Heart left ventricle (tissue), 16 donors: Measurements from ENCODE around the gene BAZ1B. TPM values are rescaled to one million over a fixed set of nuclear protein-coding genes. Genes with fewer than 3 reads are reported as not detected.
A peak's percentile ranks its signal among the peaks of the same experiment; 100 is the strongest.
"Not testable (repeated sequence)": the region's sequence is repeated elsewhere in the genome, so short reads cannot be mapped to it uniquely, and the experiment has no call there.

Experiments used
- ATAC-seq, 4 donors: fragments of 200-7000 bp; cut with Tn5 transposase; one replicate each; pipeline ENCODE4 v1.9.1; 2020 to 2022; ENCODE audit warnings: moderate library complexity in 4 of 4, mild to moderate bottlenecking in 3 of 4, moderate number of reproducible peaks in 1 of 4
- DNase-seq, 5 donors: peaks; one replicate each; pipeline ENCODE4 v3.0.0-alpha.2; 2020
- H3K27ac ChIP-seq, 12 donors: fragments of 200-600 bp; sonication (generic) in 4 of 12; one replicate each; pipeline versions ENCODE4 v1.5.0 to v1.8.0; 2016 to 2022; ENCODE audit warnings: mild to moderate bottlenecking in 2 of 12
- H3K27me3 ChIP-seq, 9 donors: fragments of 200-600 bp; sonication (generic) in 2 of 9; one replicate each; pipeline versions ENCODE4 v1.5.1 to v1.8.0; 2016 to 2022; ENCODE audit warnings: mild to moderate bottlenecking in 3 of 9
- H3K36me3 ChIP-seq, 9 donors: fragments of 200-600 bp; sonication (generic) in 2 of 9; one replicate each; pipeline versions ENCODE4 v1.5.0 to v1.8.0; 2018 to 2022; ENCODE audit warnings: mild to moderate bottlenecking in 2 of 9
- H3K4me1 ChIP-seq, 12 donors: fragments of 200-600 bp; sonication (generic) in 4 of 12; one replicate each; pipeline versions ENCODE4 v1.5.0 to v1.8.0; 2016 to 2022; ENCODE audit warnings: mild to moderate bottlenecking in 3 of 12
- H3K4me3 ChIP-seq, 12 donors: fragments of 200-600 bp; sonication (generic) in 4 of 12; one replicate each; pipeline versions ENCODE4 v1.5.0 to v1.8.0; 2017 to 2022; ENCODE audit warnings: mild to moderate bottlenecking in 9 of 12, moderate library complexity in 4 of 12
- H3K9me3 ChIP-seq, 12 donors: fragments of 200-600 bp; sonication (generic) in 4 of 12; one replicate each; pipeline versions ENCODE4 v1.5.0 to v1.8.0; 2016 to 2022; ENCODE audit warnings: mild to moderate bottlenecking in 1 of 12
- CTCF ChIP-seq, 12 donors: fragments of 200-600 bp; sonication (generic) in 4 of 12; IDR thresholded peaks; one replicate each; pipeline versions ENCODE4 v1.5.0 to v1.8.0; 2018 to 2022; ENCODE audit warnings: antibody characterized with exemption in 12 of 12, mild to moderate bottlenecking in 5 of 12
- POLR2A ChIP-seq, 2 donors: fragments of 450-650 bp; IDR thresholded peaks; one replicate each; pipeline ENCODE4 v1.6.1; 2017; ENCODE audit warnings: antibody characterized with exemption in 2 of 2, mild to moderate bottlenecking in 2 of 2, moderate library complexity in 2 of 2
- WGBS, 4 donors: extraction: QIAGEN DNeasy Blood & Tissue Kit in 2 of 4; methylation state at CpG; one replicate each; pipeline versions ENCODE4 v1.1.5 to v1.1.7; 2013 to 2018; 5-methylcytosine and 5-hydroxymethylcytosine counted together
- intact Hi-C, 10 donors: fragments of 100-400 bp; cut with DNase I; formaldehyde crosslinking; loops; one replicate each; pipeline versions ENCODE4 v1.11.1 to v1.14.2; 2022
- polyA plus RNA-seq, 2 donors: library from polyadenylated mRNA; stranded (reverse); fragments of 200-250 nt; gene quantifications; one replicate each; pipeline ENCODE4 v1.2.3, GENCODE V29; 2013
- total RNA-seq, 9 donors: library from RNA; depleted of rRNA in 2 of 9; stranded (reverse); fragments of >200 nt in 2 of 9; fragmentation: NEBNext Ultra II Directional in 3 of 9; extraction: Animal tissue kit (Norgen Biotek cat#: 25700) in 3 of 9; gene quantifications; one replicate each; pipeline versions ENCODE4 v1.1.0 to v1.2.4, GENCODE V29; 2016 to 2023
- donor health status: ischemic (EF 13 %, LVEDD 7.1; RV severe dilation, severe dysfunction).
- donor health status: healthy with polysubstance abuse.
- donor health status: DM: no; HTN: yes; CAD: no.
- donor health status: DM: no; HTN: no; CAD: no.
- donor health status: ischemic (EF 25% LVEDD 6.9; RV normal size, moderate dysfunction).
- donor health status: ischemic (EF 25% LVEDD 5.7; RV mildly dilated, moderate dysfunction).
- donor health status: healthy.
- donor health status: DM: yes; HTN: yes; CAD: no.
- donor health status: ischemic (EF 35%, LVEDD 5.7; RV mildly dilated, moderate dysfunction).
- donor health status: nonischemic (EF 11% LVEDD 7.7; RV severe dilation, severe dysfunction).
- donor health status: DM: yes; HTN: yes; CAD: no.
- donor health status: PGD.
- donor health status: ischemic (EF 29% LVEDD 5.4; RV normal size, mild dysfunction).
- donor health status: nonischemic (EF 23%, LVEDD 6.1; RV moderate dilation, normal function).

The BAZ1B gene
- total and polyA plus RNA-seq, 11 donors, result 19.0 to 45.0 (median 37.4) TPM

- no peak for DNase-seq
These were observed 38.9 kb downstream of the BAZ1B start for GRCh38 chr7:73483171-73483570.

GRCh38 chr7:73482746-73483145 lies 39.3 kb downstream of the BAZ1B start:
- WGBS, 4 donors, result 74 to 83% (median 79%) methylated on average over 5 of the region's 5 CpGs
- no peak overlapping the region for H3K27ac ChIP-seq
- no peaks in the 10 kb centered on the region for H3K27me3 ChIP-seq
- DNase-seq (no peak), ATAC-seq (peak in 1 of 4 donors; percentile 56)
- intact Hi-C loops, result no loop called here
- no peaks in the 10 kb centered on the region for H3K9me3 ChIP-seq
- H3K36me3 ChIP-seq, result peaks cover 0 to 97% (median 88%) of the 10 kb centered on the region in 9 donors
- H3K4me3 ChIP-seq, result no peak overlapping the region
- peaks cover 0 to 8% (median 0%) of the 10 kb centered on the region in 12 donors for H3K4me1 ChIP-seq
- no peak for TF ChIP-seq CTCF (IDR thresholded peaks at IDR 0.05)

More at GRCh38 chr7:73483171-73483570, 38.9 kb downstream of the BAZ1B start:
- H3K4me3 ChIP-seq, result no peak overlapping the region
- TF ChIP-seq CTCF (IDR thresholded peaks at IDR 0.05) (no peak), POLR2A (IDR thresholded peaks at IDR 0.05) (no peak)
- WGBS, 4 donors, result 87 to 95% (median 92%) methylated on average over 1 of the region's 1 CpG
- H3K27me3 ChIP-seq, result no peaks in the 10 kb centered on the region
- no peak for ATAC-seq
- intact Hi-C loops, result no loop called here
- peaks cover 0 to 8% (median 0%) of the 10 kb centered on the region in 12 donors for H3K4me1 ChIP-seq
- peaks cover 0 to 97% (median 88%) of the 10 kb centered on the region in 9 donors for H3K36me3 ChIP-seq
- H3K27ac ChIP-seq, result no peak overlapping the region
- no peaks in the 10 kb centered on the region for H3K9me3 ChIP-seq

GRCh38 chr7:73481521-73481920 lies 40.6 kb downstream of the BAZ1B start:
- H3K27ac ChIP-seq, intact Hi-C loops, H3K27me3 ChIP-seq, DNase-seq, H3K4me1 ChIP-seq, ATAC-seq, H3K9me3 ChIP-seq, H3K4me3 ChIP-seq: not testable (repeated sequence)
- H3K36me3 ChIP-seq, result peaks cover 0 to 97% (median 88%) of the 10 kb centered on the region in 9 donors
- WGBS, 4 donors, result 94 to 97% (median 95%) methylated on average over 12 of the region's 12 CpGs

GRCh38 chr7:73478549-73478948 lies 43.5 kb downstream of the BAZ1B start:
- no peaks in the 10 kb centered on the region for H3K9me3 ChIP-seq
- ATAC-seq (no peak), DNase-seq (no peak)
- H3K27ac ChIP-seq, result no peak overlapping the region
- peaks cover 0 to 8% (median 0%) of the 10 kb centered on the region in 12 donors for H3K4me1 ChIP-seq
- TF ChIP-seq CTCF (IDR thresholded peaks at IDR 0.05) (no peak), POLR2A (IDR thresholded peaks at IDR 0.05) (no peak)
- H3K27me3 ChIP-seq, result no peaks in the 10 kb centered on the region
- peaks cover 0 to 98% (median 89%) of the 10 kb centered on the region in 9 donors for H3K36me3 ChIP-seq
- intact Hi-C loops, result no loop called here
- H3K4me3 ChIP-seq, result no peak overlapping the region

GRCh38 chr7:73477376-73477775 lies 44.7 kb downstream of the BAZ1B start:
- Histone ChIP-seq H3K9me3 (no peaks in the 10 kb centered on the region), H3K4me1 (no peaks in the 10 kb centered on the region), H3K27me3 (no peaks in the 10 kb centered on the region), H3K36me3 (peaks cover 0 to 98% (median 86%) of the 10 kb centered on the region in 9 donors), H3K4me3 (no peak overlapping the region), H3K27ac (no peak overlapping the region)
- DNase-seq, result no peak
- TF ChIP-seq CTCF (IDR thresholded peaks at IDR 0.05) (no peak), POLR2A (IDR thresholded peaks at IDR 0.05) (no peak)
- intact Hi-C loops, result no loop called here
- 76 to 96% (median 88%) methylated on average over 5 of the region's 5 CpGs for WGBS, 4 donors
- no peak for ATAC-seq
